Naive thymus-derived CD4-positive, alpha-beta T cell (primary cell): ENCODE results near the gene GPBP1. TPM values are rescaled to one million over a fixed set of nuclear protein-coding genes. Genes with fewer than 3 reads are reported as not detected.
"Not testable (repeated sequence)": the region's sequence is repeated elsewhere in the genome, so short reads cannot be mapped to it uniquely, and the experiment has no call there.

Source experiments
- ATAC-seq: fragments of 150-1000 bp; cut with Tn5 transposase; 2 replicates; pipeline ENCODE4 v1.10.0; 2021; ENCODE audit warnings: mild to moderate bottlenecking, moderate library complexity
- CTCF ChIA-PET: fragments of 350-600 bp; sonication (Branson Sonifier 250); formaldehyde crosslinking; loops from one replicate; lab custom pipeline; 2021; ENCODE audit warnings: antibody characterized with exemption; lab: Charles Lee
- POLR2A ChIA-PET: fragments of 350-600 bp; sonication (Branson Sonifier 250); formaldehyde crosslinking; loops from one replicate; lab custom pipeline; 2021; ENCODE audit warnings: antibody characterized with exemption, inconsistent platforms; lab: Charles Lee
- DNase-seq, 9 donors: peaks; one replicate each; pipeline versions ENCODE4 v3.0.0 to v3.0.0-alpha.2; 2020 to 2022; ENCODE audit warnings: mixed read lengths in 1 of 9
- H3K27ac ChIP-seq: one replicate; pipeline ENCODE4 v1.7.0; 2013; ENCODE audit warnings: mild to moderate bottlenecking, low read depth, low read length, moderate library complexity
- H3K27me3 ChIP-seq, 2 donors: one replicate each; pipeline ENCODE4 v1.7.0; 2013; ENCODE audit warnings: low read length in 2 of 2, mild to moderate bottlenecking in 2 of 2, moderate library complexity in 2 of 2; ENCODE audit not compliant: control insufficient read depth in 2 of 2, insufficient read depth in 2 of 2
- H3K36me3 ChIP-seq, 3 experiments: 1 replicate in 2 of 3; 2 replicates in 1 of 3; pipeline ENCODE4 v1.7.0; 2013; ENCODE audit warnings: low read length in 3 of 3, mild to moderate bottlenecking in 3 of 3, moderate library complexity in 1 of 3; ENCODE audit not compliant: insufficient read depth in 3 of 3, control insufficient read depth in 2 of 3
- H3K4me1 ChIP-seq, 2 donors: one replicate each; pipeline ENCODE4 v1.7.0; 2013; ENCODE audit warnings: low read length in 2 of 2, mild to moderate bottlenecking in 2 of 2, moderate library complexity in 1 of 2; ENCODE audit not compliant: control insufficient read depth in 2 of 2, insufficient read depth in 2 of 2
- H3K4me3 ChIP-seq: 2 replicates; pipeline ENCODE4 v1.7.0; 2013; ENCODE audit warnings: mild to moderate bottlenecking, low read length
- H3K9me3 ChIP-seq, 3 experiments: 1 replicate in 2 of 3; 2 replicates in 1 of 3; pipeline ENCODE4 v1.7.0; 2013; ENCODE audit warnings: low read length in 3 of 3; ENCODE audit not compliant: control insufficient read depth in 2 of 3
- H3K27ac Mint-ChIP-seq, 9 donors: one replicate each; pipeline ENCODE4 v1.8.0; 2020 to 2022; ENCODE audit warnings: mixed read lengths in 9 of 9, mild to moderate bottlenecking in 8 of 9, moderate library complexity in 5 of 9, inconsistent platforms in 2 of 9
- H3K27me3 Mint-ChIP-seq, 5 donors: one replicate each; pipeline ENCODE4 v1.8.0; 2021 to 2022; ENCODE audit warnings: mixed read lengths in 5 of 5, mild to moderate bottlenecking in 1 of 5
- H3K36me3 Mint-ChIP-seq, 5 donors: one replicate each; pipeline ENCODE4 v1.8.0; 2020 to 2022; ENCODE audit warnings: mixed read lengths in 5 of 5, mild to moderate bottlenecking in 3 of 5, inconsistent platforms in 1 of 5
- H3K4me1 Mint-ChIP-seq, 7 donors: one replicate each; pipeline ENCODE4 v1.8.0; 2020 to 2022; ENCODE audit warnings: mixed read lengths in 7 of 7, mild to moderate bottlenecking in 3 of 7, inconsistent platforms in 1 of 7
- H3K4me3 Mint-ChIP-seq, 10 donors: one replicate each; pipeline ENCODE4 v1.8.0; 2020 to 2022; ENCODE audit warnings: mild to moderate bottlenecking in 10 of 10, mixed read lengths in 10 of 10, moderate library complexity in 6 of 10, inconsistent platforms in 2 of 10
- H3K9me3 Mint-ChIP-seq, 11 donors: one replicate each; pipeline ENCODE4 v1.8.0; 2020 to 2022; ENCODE audit warnings: mixed read lengths in 11 of 11, mild to moderate bottlenecking in 4 of 11, inconsistent platforms in 1 of 11, moderate library complexity in 1 of 11
- intact Hi-C, 2 donors: fragments of 100-400 bp; cut with micrococcal nuclease; formaldehyde crosslinking; loops; one replicate each; pipeline ENCODE4 v1.15.1; 2023
- polyA plus RNA-seq, 2 donors: library from polyadenylated mRNA; unstranded; fragments of 300-500 nt; fragmentation: Illumina TruSeq; gene quantifications; one replicate each; pipeline ENCODE4 v1.2.3, GENCODE V29; 2021
- total RNA-seq, 6 experiments: library from RNA in 5 of 6; stranded (reverse) in 5 of 6; gene quantifications; 1 replicate in 5 of 6; 2 replicates in 1 of 6; pipeline ENCODE4 v1.2.3 and lab custom pipeline; 2021 to 2026

GPBP1 gene
- total and polyA plus RNA-seq, 7 experiments from 2014 or later: 97.1 to 149 (median 112) TPM

DNA sequence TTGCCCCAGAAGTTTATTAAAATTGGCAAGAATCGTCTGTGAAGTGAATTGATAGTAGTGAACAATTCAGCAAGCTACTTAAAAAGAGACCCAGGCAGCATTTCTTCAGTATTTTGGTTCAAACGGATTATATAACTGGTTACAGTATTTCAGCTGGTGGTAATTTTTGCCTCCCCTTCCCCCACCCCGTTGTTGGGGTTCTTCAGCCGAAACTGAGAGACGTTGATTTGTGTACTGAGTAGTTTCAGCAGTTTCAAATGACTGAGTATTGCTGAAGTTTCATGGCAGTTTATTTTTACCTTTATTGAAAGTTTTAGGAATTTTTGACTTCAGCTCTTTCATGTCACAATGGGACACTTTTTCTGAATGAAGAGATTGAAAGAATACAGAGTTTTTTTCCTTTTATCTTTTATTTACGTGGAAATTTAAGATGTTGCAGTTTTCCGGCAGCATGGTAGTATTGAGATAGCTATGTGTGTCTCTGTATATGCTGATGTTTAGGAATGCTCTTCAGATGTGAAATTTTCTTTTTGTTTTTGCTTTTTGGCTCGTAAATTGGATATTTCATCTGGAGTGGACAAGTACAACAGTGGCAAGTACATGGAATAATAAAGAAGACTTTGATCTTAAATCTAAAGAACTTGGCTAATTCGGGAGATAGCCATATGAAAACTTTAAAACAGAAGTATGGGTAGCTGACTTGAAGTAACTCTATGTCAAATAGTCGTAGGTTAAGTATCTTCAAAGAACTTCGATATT lies 1.9 kb downstream of the GPBP1 start:
- DNase-seq (peak in 8 of 9 donors; percentile 20 to 54 (median 35)), ATAC-seq (no peak)
- no peaks in the 10 kb centered on the region for H3K9me3 Mint-ChIP-seq
- peaks cover 12 to 17% of the 10 kb centered on the region in 2 donors for H3K4me1 ChIP-seq
- ChIA-PET CTCF (interaction anchor here (0.6 to 1.0 kb wide), 2 partner anchors 44 to 275 kb away, joined by 4 to 8 read pairs; no protein-coding TSS in a partner anchor), POLR2A (interaction anchor here (0.6 to 2.5 kb wide), 10 partner anchors 12 to 1253 kb away, joined by 3 to 8 read pairs (median 4); partner anchors contain the start of gene SETD9)
- H3K9me3 ChIP-seq: no peaks in the 10 kb centered on the region
- H3K27me3 Mint-ChIP-seq: no peaks in the 10 kb centered on the region
- peak overlapping the region; percentile 89 to 100 (median 97) for H3K4me3 Mint-ChIP-seq
- no peaks in the 10 kb centered on the region for H3K27me3 ChIP-seq
- peak overlapping the region; percentile 95 for H3K4me3 ChIP-seq
- peaks cover 0 to 9% (median 0%) of the 10 kb centered on the region in 3 experiments for H3K36me3 ChIP-seq
- H3K27ac Mint-ChIP-seq: peak overlapping the region; percentile 92 to 100 (median 97)
- peak overlapping the region; percentile 99 for H3K27ac ChIP-seq
- intact Hi-C loops: loop anchor here (1.0 to 10.0 kb wide), 7 partner anchors 13 to 1859 kb away; partner anchors contain the start of gene PLPP1 (in 1 of the 2)
- H3K4me1 Mint-ChIP-seq: peaks cover 39 to 59% (median 52%) of the 10 kb centered on the region in 7 donors
- H3K36me3 Mint-ChIP-seq: peaks cover 8 to 45% (median 28%) of the 10 kb centered on the region in 5 donors

DNA sequence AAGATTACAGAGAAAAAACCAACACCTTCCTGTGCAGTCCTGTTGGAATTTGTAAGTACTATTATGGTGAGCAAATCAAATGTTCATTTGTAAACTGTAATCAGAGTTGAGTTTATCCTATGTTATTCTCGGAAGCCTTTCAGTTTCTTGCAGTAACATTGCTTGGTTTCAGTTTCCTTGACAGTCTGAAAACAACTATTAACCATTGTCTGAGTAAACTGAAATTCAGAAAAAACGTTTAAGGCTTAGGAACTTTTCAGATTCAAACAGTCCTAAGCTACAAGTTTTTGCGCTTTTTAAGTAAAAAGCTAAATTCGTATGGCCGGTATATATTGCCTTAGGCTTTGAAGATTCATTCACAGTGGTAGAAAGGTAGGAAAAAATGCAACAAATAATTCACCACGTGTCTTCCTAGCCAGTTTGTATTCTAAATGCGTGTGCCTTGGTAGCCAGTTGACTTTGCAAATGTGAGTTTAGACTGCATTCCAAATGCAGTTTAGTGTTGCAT lies 2.5 kb downstream of the GPBP1 start:
- Histone ChIP-seq H3K36me3 (peaks cover 0 to 9% (median 0%) of the 10 kb centered on the region in 3 experiments), H3K27ac (peak overlapping the region; percentile 99), H3K4me3 (peak overlapping the region; percentile 95), H3K9me3 (no peaks in the 10 kb centered on the region), H3K4me1 (peaks cover 18 to 20% of the 10 kb centered on the region in 2 donors), H3K27me3 (no peaks in the 10 kb centered on the region)
- ChIA-PET CTCF (interaction anchor here (0.6 kb wide), 1 partner anchor 275 kb away, joined by 4 read pairs; no protein-coding TSS in a partner anchor), POLR2A (interaction anchor here (0.7 to 2.5 kb wide), 6 partner anchors 12 to 1253 kb away, joined by 3 to 8 read pairs (median 6); partner anchors contain the start of gene SETD9)
- intact Hi-C loops: loop anchor here (1.0 to 10.0 kb wide), 5 partner anchors 17 to 1858 kb away; partner anchors contain the start of gene PLPP1 (in 1 of the 2)
- peaks cover 8 to 51% (median 31%) of the 10 kb centered on the region in 5 donors for H3K36me3 Mint-ChIP-seq
- DNase-seq (peak in 5 of 9 donors; percentile 26 to 52 (median 30)), ATAC-seq (no peak)
- H3K27ac Mint-ChIP-seq: peak overlapping the region; percentile 92 to 100 (median 97)
- H3K9me3 Mint-ChIP-seq: no peaks in the 10 kb centered on the region
- peaks cover 46 to 66% (median 59%) of the 10 kb centered on the region in 7 donors for H3K4me1 Mint-ChIP-seq
- no peaks in the 10 kb centered on the region for H3K27me3 Mint-ChIP-seq
- peak overlapping the region; percentile 89 to 100 (median 97) for H3K4me3 Mint-ChIP-seq

DNA sequence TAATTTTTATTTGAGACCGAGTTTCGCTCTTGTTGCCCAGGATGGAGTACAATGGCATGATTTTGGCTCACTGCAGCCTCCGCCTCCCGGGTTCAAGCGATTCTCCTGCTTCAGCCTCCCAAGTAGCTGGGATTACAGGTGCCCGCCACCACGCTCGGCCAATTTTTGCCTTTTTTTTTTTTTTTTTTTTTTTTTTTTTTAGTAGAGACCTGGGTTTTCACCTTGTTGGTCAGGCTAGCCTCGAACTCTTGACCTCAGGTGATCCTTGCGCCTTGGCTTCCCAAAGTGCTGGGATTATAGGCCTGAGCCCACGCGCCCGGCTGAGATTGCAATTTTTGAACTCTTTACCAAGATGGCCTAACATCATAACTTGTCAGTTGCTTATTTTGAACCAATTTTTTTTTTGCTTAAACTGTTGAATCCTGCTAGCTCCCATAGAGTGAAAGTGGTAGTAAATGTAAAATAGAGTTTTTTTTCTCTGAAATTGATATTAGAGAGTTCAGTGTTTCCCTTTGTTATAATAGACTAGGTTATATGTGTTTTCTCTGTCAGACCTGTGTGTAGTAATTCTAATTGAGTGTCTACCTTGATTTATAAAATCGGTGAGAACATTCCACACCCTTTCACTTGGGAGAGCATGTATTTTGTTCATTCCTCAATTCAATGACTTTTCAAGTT lies 3.8 kb downstream of the GPBP1 start:
- peaks cover 40 to 64% (median 59%) of the 10 kb centered on the region in 7 donors for H3K4me1 Mint-ChIP-seq
- Histone ChIP-seq H3K4me3 (peak overlapping the region; percentile 95), H3K36me3 (peaks cover 0 to 9% (median 0%) of the 10 kb centered on the region in 3 experiments), H3K4me1 (peaks cover 21 to 28% of the 10 kb centered on the region in 2 donors), H3K27ac (peak overlapping the region; percentile 99), H3K9me3 (no peaks in the 10 kb centered on the region), H3K27me3 (no peaks in the 10 kb centered on the region)
- no peak for DNase-seq
- H3K27ac Mint-ChIP-seq: peak overlapping the region; percentile 77 to 100 (median 89)
- CTCF ChIA-PET: no interaction called here
- H3K9me3 Mint-ChIP-seq: no peaks in the 10 kb centered on the region
- POLR2A ChIA-PET: no interaction called here
- no peaks in the 10 kb centered on the region for H3K27me3 Mint-ChIP-seq
- no peak for ATAC-seq
- intact Hi-C loops: loop anchor here (5.0 to 10.0 kb wide), 4 partner anchors 1023 to 1857 kb away; partner anchors contain the start of gene PLPP1 (in 1 of the 2)
- H3K36me3 Mint-ChIP-seq: peaks cover 8 to 55% (median 28%) of the 10 kb centered on the region in 5 donors
- H3K4me3 Mint-ChIP-seq: peak overlapping the region; percentile 80 to 100 (median 97)

DNA sequence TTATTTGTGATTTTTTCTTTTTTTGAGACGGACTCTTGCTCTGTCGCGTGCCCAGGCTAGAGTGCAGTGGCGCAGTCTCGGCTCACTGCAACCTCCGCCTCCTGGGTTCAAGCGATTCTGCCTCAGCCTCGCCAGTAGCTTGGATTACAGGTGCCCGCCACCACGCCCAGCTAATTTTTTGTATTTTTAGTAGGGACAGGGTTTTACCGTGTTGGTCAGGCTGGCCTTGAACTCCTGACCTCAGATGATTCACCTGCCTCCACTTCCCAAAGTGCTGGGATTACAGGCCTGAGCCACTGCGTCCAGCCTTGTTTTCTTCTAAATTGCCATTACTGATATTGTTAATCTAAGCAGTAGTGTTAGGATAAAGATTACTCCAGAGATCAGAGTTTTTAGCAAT lies 4.4 kb downstream of the GPBP1 start:
- Histone ChIP-seq H3K4me3 (peak overlapping the region; percentile 95), H3K27ac (peak overlapping the region; percentile 99), H3K4me1 (peaks cover 21 to 28% of the 10 kb centered on the region in 2 donors)
- H3K27me3 Mint-ChIP-seq, H3K36me3 ChIP-seq, H3K9me3 ChIP-seq, H3K9me3 Mint-ChIP-seq, POLR2A ChIA-PET, ATAC-seq, H3K27me3 ChIP-seq, CTCF ChIA-PET, DNase-seq: not testable (repeated sequence)
- Mint-ChIP-seq H3K36me3 (peaks cover 8 to 55% (median 28%) of the 10 kb centered on the region in 5 donors), H3K4me3 (peak overlapping the region; percentile 80 to 100 (median 97)), H3K4me1 (peaks cover 41 to 67% (median 57%) of the 10 kb centered on the region in 7 donors), H3K27ac (peak overlapping the region; percentile 67 to 98 (median 84))
- intact Hi-C loops: loop anchor here (5.0 to 10.0 kb wide), 4 partner anchors 1023 to 1857 kb away; partner anchors contain the start of gene PLPP1 (in 1 of the 2)

DNA sequence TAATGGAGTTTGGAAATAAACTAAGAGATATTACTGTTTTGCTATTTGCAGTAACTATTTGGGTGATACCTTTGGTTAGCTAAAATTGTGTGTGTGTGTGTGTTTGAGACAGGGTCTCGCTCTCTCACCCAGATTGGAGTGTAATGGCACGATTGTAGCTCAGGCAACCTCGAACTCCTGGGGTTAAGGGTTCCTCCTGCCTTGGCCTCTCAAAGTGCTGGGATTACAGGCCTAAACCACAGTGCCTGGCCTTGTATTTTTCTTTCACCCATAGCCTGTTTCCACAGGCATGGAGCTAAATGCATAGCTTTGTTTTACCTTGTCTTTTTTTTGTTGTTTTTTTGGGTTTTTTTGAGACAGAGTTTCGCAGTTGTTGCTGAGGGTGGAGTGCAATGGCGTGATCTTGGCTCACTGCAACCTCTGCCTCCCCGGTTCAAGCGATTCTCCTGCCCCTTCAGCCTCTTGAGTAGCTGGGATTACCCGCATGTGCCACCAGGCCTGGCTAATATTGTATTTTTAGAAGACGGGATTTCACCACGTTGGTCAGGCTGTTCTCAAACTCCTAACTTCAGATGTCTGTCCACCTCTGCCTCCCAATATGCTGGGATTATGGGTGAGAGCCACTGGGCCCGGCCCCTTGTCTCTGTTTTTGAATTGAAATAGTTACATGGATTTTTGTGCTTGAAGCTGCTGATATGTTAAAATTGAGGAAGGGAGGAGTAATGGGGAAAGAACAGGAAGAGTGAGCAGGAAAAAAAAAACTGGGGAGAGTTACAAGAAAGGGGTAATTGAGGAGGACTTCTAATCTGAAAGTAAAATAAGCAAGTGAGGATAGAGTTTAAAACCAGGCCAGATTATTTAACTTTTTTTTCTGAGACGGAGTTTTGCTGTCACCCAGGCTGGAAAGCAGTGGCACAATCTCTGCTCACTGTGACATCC lies 5.7 kb downstream of the GPBP1 start:
- no peaks in the 10 kb centered on the region for H3K27me3 Mint-ChIP-seq
- no peaks in the 10 kb centered on the region for H3K9me3 ChIP-seq
- peak overlapping the region; percentile 99 for H3K27ac ChIP-seq
- peak overlapping the region; percentile 52 to 98 (median 80) for H3K27ac Mint-ChIP-seq
- peaks cover 29 to 41% of the 10 kb centered on the region in 2 donors for H3K4me1 ChIP-seq
- no peaks in the 10 kb centered on the region for H3K27me3 ChIP-seq
- no peak for ATAC-seq
- peaks cover 11 to 60% (median 35%) of the 10 kb centered on the region in 5 donors for H3K36me3 Mint-ChIP-seq
- DNase-seq: no peak
- peak overlapping the region; percentile 95 for H3K4me3 ChIP-seq
- ChIA-PET POLR2A (interaction anchor here (0.6 to 0.9 kb wide), 3 partner anchors 11 to 1232 kb away, joined by 3 to 4 read pairs (median 3); no protein-coding TSS in a partner anchor), CTCF (interaction anchor here (1.3 kb wide), 1 partner anchor 40 kb away, joined by 3 read pairs; no protein-coding TSS in a partner anchor)
- H3K4me1 Mint-ChIP-seq: peaks cover 46 to 77% (median 65%) of the 10 kb centered on the region in 7 donors
- H3K36me3 ChIP-seq: peaks cover 0 to 9% (median 4%) of the 10 kb centered on the region in 3 experiments
- H3K9me3 Mint-ChIP-seq: peaks cover 0 to 2% (median 0%) of the 10 kb centered on the region in 11 donors
- peak overlapping the region; percentile 80 to 100 (median 97) for H3K4me3 Mint-ChIP-seq
- intact Hi-C loops: loop anchor here (1.0 to 10.0 kb wide), 5 partner anchors 9 to 1855 kb away; partner anchors contain the start of gene PLPP1 (in 1 of the 2)
